Measurements from ENCODE around the gene LRP1-AS.

GRCh38 chr12:57133013-57133569 is 14.3 kb downstream of the LRP1-AS start:
- TF ChIP-seq USF2 (CRISPR knock-in tag; IDR thresholded peaks at IDR 0.05) (no peak), NFYB (CRISPR knock-in tag; conservative IDR thresholded peaks at IDR 0.05; ENCODE audit: low read depth) (no peak), RELA (CRISPR knock-in tag; IDR thresholded peaks at IDR 0.05; ENCODE audit: borderline replicate concordance) (no peak), MYBL2 (CRISPR knock-in tag; IDR thresholded peaks at IDR 0.05) (no peak), CBFB (CRISPR knock-in tag; IDR thresholded peaks at IDR 0.05; ENCODE audit: low read depth) (no peak), FOXJ3 (CRISPR knock-in tag; IDR thresholded peaks at IDR 0.05; ENCODE audit: borderline replicate concordance) (no peak)
- TF ChIP-seq, protein P1, sequence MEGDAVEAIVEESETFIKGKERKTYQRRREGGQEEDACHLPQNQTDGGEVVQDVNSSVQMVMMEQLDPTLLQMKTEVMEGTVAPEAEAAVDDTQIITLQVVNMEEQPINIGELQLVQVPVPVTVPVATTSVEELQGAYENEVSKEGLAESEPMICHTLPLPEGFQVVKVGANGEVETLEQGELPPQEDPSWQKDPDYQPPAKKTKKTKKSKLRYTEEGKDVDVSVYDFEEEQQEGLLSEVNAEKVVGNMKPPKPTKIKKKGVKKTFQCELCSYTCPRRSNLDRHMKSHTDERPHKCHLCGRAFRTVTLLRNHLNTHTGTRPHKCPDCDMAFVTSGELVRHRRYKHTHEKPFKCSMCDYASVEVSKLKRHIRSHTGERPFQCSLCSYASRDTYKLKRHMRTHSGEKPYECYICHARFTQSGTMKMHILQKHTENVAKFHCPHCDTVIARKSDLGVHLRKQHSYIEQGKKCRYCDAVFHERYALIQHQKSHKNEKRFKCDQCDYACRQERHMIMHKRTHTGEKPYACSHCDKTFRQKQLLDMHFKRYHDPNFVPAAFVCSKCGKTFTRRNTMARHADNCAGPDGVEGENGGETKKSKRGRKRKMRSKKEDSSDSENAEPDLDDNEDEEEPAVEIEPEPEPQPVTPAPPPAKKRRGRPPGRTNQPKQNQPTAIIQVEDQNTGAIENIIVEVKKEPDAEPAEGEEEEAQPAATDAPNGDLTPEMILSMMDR (IDR thresholded peaks at IDR 0.05): no peak
- TF ChIP-seq, protein P2, sequence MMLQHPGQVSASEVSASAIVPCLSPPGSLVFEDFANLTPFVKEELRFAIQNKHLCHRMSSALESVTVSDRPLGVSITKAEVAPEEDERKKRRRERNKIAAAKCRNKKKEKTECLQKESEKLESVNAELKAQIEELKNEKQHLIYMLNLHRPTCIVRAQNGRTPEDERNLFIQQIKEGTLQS (CRISPR knock-in tag; conservative IDR thresholded peaks at IDR 0.05): no peak

All from WTC11 (cell line).